Mucosa of stomach (tissue), 1 donor: ENCODE results near the gene MTA2.
A peak's percentile ranks its signal among the peaks of the same experiment; 100 is the strongest.
"Not testable (repeated sequence)": the region's sequence is repeated elsewhere in the genome, so short reads cannot be mapped to it uniquely, and the experiment has no call there.

Experiments used
- H3K27me3 ChIP-seq: one replicate; pipeline ENCODE4 v1.7.0; 2013; ENCODE audit warnings: mild to moderate bottlenecking, low read length; ENCODE audit not compliant: control insufficient read depth, insufficient read depth
- H3K36me3 ChIP-seq: one replicate; pipeline ENCODE4 v1.7.0; 2013; ENCODE audit warnings: low read length; ENCODE audit not compliant: control insufficient read depth, insufficient read depth
- H3K4me1 ChIP-seq: one replicate; pipeline ENCODE4 v1.7.0; 2013; ENCODE audit warnings: mild to moderate bottlenecking, low read length; ENCODE audit not compliant: control insufficient read depth, insufficient read depth
- H3K4me3 ChIP-seq: one replicate; pipeline ENCODE4 v1.7.0; 2013; ENCODE audit warnings: low read length
- H3K9ac ChIP-seq: one replicate; pipeline ENCODE4 v1.7.0; 2013; ENCODE audit warnings: mild to moderate bottlenecking, low read length, moderate library complexity
- H3K9me3 ChIP-seq: one replicate; pipeline ENCODE4 v1.7.0; 2013; ENCODE audit warnings: mild to moderate bottlenecking, low read length, moderate library complexity; ENCODE audit not compliant: control insufficient read depth
- donor health status: Pancreatic carcinoma.

Gene MTA2

GRCh38 chr11:62556108-62556874 is 45.4 kb downstream of the MTA2 start:
- Histone ChIP-seq H3K36me3 (no peaks in the 10 kb centered on the region), H3K9ac (peak overlapping the region; percentile 59), H3K9me3 (no peaks in the 10 kb centered on the region), H3K27me3 (no peaks in the 10 kb centered on the region), H3K4me3 (peak overlapping the region; percentile 22), H3K4me1 (peaks cover 74% of the 10 kb centered on the region)

DNA sequence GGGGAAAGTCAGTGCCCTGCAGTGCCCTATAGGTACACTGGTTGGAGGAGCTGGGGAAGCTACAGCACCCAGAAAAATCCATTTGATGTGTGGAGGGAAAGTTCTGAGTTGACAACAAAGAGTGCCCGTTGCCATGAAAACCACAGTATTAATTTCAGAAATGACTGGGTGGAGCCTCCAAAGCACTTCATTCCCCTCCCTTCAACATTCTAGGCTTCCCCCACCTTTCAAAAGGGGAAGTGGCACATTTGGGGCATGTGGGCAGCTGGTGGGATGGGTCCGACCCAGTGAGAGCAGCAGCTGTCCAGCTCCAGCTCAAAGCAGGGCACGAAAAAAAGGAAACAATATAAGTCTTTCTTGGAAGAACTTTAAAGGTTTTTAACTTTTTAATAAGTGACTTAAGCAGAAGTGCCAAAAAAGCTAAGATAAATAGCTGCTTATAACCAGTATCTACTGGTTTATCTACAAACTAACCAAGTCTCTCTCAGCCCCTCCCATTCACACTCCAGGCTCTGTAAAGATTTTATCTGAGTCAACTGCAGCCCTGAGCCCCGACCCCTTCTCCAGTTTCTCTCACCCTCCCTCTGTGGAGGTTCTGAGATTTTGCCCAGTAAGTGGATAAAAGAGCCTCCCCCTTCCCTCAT is 46.1 kb downstream of the MTA2 start:
- Histone ChIP-seq H3K4me1 (peaks cover 75% of the 10 kb centered on the region), H3K9me3 (no peaks in the 10 kb centered on the region), H3K9ac (peak overlapping the region; percentile 59), H3K4me3 (peak overlapping the region; percentile 22), H3K36me3 (no peaks in the 10 kb centered on the region), H3K27me3 (no peaks in the 10 kb centered on the region)

DNA sequence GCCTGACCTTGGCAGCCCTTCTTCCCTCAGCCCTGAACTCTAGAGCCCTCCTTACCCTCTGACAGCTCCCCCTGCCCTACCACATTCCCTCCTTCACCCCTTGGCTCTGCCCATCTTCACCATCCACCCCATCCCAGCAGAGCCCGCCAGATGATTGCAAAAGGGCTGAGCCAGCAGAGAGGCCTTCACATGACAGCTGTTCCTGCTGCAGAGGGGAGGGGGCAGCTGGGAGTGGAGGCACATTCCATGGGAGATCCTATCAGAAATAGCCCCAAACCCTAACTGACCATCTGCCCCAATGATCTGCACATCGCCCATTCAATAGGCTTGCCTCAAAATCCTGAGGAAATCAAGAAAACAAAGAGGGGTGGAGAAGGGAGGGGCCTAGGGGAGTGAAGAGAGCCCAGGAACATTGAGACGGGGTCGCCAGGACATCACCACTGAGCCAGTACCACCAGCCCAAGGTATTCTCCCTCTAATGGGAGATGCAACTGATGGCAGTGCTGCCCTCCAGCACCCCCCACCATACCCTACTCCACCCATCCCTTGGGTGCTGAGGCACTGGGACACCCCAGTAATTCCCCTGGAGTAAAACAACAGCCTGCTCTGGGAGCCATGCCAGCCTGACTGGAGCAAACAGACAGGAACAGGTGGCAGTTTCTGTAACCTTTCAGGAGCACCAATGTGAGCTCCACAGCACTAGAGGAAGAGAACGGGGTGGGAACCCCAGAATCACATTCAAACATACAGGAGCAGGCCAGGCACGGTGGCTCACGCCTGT is 47.1 kb downstream of the MTA2 start:
- peak overlapping the region; percentile 59 for H3K9ac ChIP-seq

GRCh38 chr11:62553839-62554361 is 47.8 kb downstream of the MTA2 start:
- H3K9ac ChIP-seq, result peak overlapping the region; percentile 81
- no peaks in the 10 kb centered on the region for H3K36me3 ChIP-seq
- no peaks in the 10 kb centered on the region for H3K9me3 ChIP-seq
- no peaks in the 10 kb centered on the region for H3K27me3 ChIP-seq
- no peak overlapping the region for H3K4me3 ChIP-seq
- H3K4me1 ChIP-seq, result peaks cover 83% of the 10 kb centered on the region

More for the DNA sequence above, 47.1 kb downstream of the MTA2 start:
- Histone ChIP-seq H3K27me3 (no peaks in the 10 kb centered on the region), H3K9me3 (no peaks in the 10 kb centered on the region), H3K4me3 (no peak overlapping the region), H3K36me3 (no peaks in the 10 kb centered on the region), H3K4me1 (peaks cover 77% of the 10 kb centered on the region)

DNA sequence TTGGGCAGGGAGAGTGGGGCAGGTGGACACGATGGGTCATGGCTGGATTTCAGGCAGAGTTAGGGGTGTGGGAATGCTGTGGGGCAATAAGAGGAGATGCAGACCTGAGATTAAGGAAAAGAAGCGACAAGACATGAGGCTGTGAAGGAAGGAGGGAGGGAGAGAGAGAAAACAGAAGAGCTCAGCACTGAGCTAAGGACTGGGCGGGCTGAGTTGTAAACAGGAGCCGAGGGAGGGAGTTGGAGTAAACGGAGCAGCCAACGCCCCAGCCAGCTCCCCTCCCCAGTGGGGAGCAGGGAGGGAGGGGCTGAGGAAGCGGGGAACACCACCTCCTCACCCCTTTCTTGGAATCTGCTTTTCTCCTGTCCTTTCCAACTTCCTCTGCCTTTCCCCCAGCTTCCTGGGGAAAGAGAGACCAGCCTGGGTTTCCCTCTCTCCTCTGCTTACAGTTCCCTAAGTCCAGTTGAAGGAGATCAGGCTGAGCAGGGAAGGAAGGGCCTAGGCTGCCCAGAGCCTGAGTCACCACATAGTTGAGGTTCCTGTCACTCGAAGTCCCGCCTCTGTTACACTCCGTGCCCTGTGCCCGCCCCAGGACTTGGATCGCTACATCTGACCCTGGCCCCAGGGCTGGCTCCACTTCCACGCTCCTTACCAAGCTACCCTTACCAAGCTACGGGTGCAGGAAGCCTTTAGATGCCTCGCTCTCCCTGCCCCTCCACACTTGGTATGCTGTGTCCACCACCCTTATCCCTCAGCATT is 48.4 kb downstream of the MTA2 start:
- Histone ChIP-seq H3K9me3 (no peaks in the 10 kb centered on the region), H3K4me1 (peaks cover 90% of the 10 kb centered on the region), H3K4me3 (peak overlapping the region; percentile 33), H3K9ac (peak overlapping the region; percentile 81), H3K36me3 (no peaks in the 10 kb centered on the region), H3K27me3 (no peaks in the 10 kb centered on the region)

DNA sequence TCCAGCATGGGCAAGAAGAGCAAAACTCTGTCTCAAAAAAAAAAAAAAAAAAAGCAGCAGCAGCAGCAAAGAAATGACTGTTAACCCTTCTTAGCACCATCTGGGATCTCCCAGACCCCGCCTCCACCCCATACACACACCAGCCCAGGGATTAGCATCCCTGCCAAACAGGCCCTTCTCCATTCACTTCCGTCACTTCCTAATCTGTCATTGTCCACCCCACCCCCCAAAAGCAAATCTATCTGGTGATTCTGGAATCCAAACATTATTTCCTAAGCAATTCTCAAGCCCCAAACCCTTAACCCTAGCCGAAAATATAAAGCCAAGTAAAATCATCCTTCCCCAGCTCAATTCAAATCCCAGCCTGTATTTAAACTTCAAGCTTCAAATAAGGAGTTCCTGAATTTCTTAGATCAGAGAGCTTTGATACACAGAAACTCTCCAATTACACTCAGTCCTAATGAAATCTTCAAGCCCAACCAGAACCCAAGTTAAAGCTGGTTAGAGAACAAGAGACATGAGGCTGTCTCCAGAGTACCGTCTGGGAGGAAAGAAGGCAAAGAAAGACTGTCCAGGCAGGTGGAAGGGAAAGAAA is 49.1 kb downstream of the MTA2 start:
- Histone ChIP-seq H3K4me3 (peak overlapping the region; percentile 33), H3K9me3 (no peaks in the 10 kb centered on the region), H3K4me1 (peaks cover 97% of the 10 kb centered on the region), H3K36me3 (no peaks in the 10 kb centered on the region), H3K27me3 (no peaks in the 10 kb centered on the region), H3K9ac (peak overlapping the region; percentile 81)

DNA sequence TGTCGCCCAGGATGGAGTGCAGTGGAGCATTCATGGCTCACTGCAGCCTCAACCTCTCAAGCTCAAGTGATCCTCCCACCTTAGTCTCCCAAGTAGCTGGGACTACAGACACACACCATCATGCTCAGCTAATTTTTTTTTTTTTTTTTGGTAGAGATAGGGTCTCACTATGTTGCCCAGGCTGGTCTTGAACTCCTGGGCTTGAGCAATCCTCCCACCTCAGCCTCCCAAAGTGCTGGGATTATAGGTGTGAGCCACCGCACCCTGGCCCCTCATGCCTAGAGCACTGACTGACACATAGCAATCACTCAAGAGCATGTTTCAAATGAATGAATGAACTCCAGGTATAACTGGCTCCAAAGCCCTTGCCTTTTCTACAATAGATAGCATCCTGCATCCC is 51.2 kb downstream of the MTA2 start:
- H3K9ac ChIP-seq, result not testable (repeated sequence)

GRCh38 chr11:62548545-62549335 is 52.9 kb downstream of the MTA2 start:
- H3K36me3 ChIP-seq, result no peaks in the 10 kb centered on the region
- peak overlapping the region; percentile 98 for H3K9ac ChIP-seq
- peaks cover 70% of the 10 kb centered on the region for H3K4me1 ChIP-seq
- H3K27me3 ChIP-seq, result no peaks in the 10 kb centered on the region
- H3K9me3 ChIP-seq, result no peaks in the 10 kb centered on the region
- H3K4me3 ChIP-seq, result peak overlapping the region; percentile 5

More for the DNA sequence above, 51.2 kb downstream of the MTA2 start:
- peaks cover 83% of the 10 kb centered on the region for H3K4me1 ChIP-seq
- not testable (repeated sequence) for H3K4me3 ChIP-seq, H3K9me3 ChIP-seq, H3K36me3 ChIP-seq, H3K27me3 ChIP-seq

GRCh38 chr11:62547691-62548281 is 53.9 kb downstream of the MTA2 start:
- Histone ChIP-seq H3K36me3 (no peaks in the 10 kb centered on the region), H3K9ac (peak overlapping the region; percentile 98), H3K4me1 (peaks cover 71% of the 10 kb centered on the region), H3K27me3 (no peaks in the 10 kb centered on the region), H3K4me3 (peak overlapping the region; percentile 66), H3K9me3 (no peaks in the 10 kb centered on the region)

- peak overlapping the region; percentile 66 for H3K4me3 ChIP-seq
- no peaks in the 10 kb centered on the region for H3K9me3 ChIP-seq
- no peaks in the 10 kb centered on the region for H3K27me3 ChIP-seq
- no peaks in the 10 kb centered on the region for H3K36me3 ChIP-seq
- H3K9ac ChIP-seq, result peak overlapping the region; percentile 98
- peaks cover 71% of the 10 kb centered on the region for H3K4me1 ChIP-seq
These were observed 54.6 kb downstream of the MTA2 start for GRCh38 chr11:62546929-62547625.
